Activated CD8-positive, alpha-beta T cell treated with anti-CD3 and anti-CD28 coated beads for 36 hours (primary cell): ENCODE results near the gene GXYLT2. TPM values are rescaled to one million over a fixed set of nuclear protein-coding genes. Genes with fewer than 3 reads are reported as not detected.

Source experiments
- ATAC-seq: fragments of 200-7000 bp; cut with Tn5 transposase; one replicate; pipeline ENCODE4 v1.10.0; 2021; ENCODE audit warnings: mild to moderate bottlenecking, moderate library complexity
- CTCF ChIA-PET: fragments of 350-600 bp; sonication (Branson Sonifier 250); formaldehyde crosslinking; loops from one replicate; lab custom pipeline; 2021; ENCODE audit warnings: antibody characterized with exemption; lab: Charles Lee
- POLR2A ChIA-PET: fragments of 350-600 bp; sonication (Branson Sonifier 250); formaldehyde crosslinking; loops from one replicate; lab custom pipeline; 2021; ENCODE audit warnings: antibody characterized with exemption; lab: Charles Lee
- DNase-seq: peaks from one replicate; pipeline ENCODE4 v3.0.0-alpha.2; 2020
- H3K27ac Mint-ChIP-seq: one replicate; pipeline ENCODE4 v1.8.0; 2021; ENCODE audit warnings: mild to moderate bottlenecking, mixed read lengths
- H3K27me3 Mint-ChIP-seq: one replicate; pipeline ENCODE4 v1.8.0; 2021; ENCODE audit warnings: mixed read lengths
- H3K36me3 Mint-ChIP-seq: one replicate; pipeline ENCODE4 v1.8.0; 2021; ENCODE audit warnings: low read depth, mixed read lengths
- H3K4me1 Mint-ChIP-seq: one replicate; pipeline ENCODE4 v1.8.0; 2021; ENCODE audit warnings: low read depth, mixed read lengths
- H3K4me3 Mint-ChIP-seq: one replicate; pipeline ENCODE4 v1.8.0; 2021; ENCODE audit warnings: mild to moderate bottlenecking, moderate library complexity, mixed read lengths
- H3K9me3 Mint-ChIP-seq: one replicate; pipeline ENCODE4 v1.8.0; 2021; ENCODE audit warnings: mixed read lengths
- intact Hi-C: fragments of 100-400 bp; cut with micrococcal nuclease; formaldehyde crosslinking; loops from one replicate; pipeline ENCODE4 v1.10.0; 2022
- total RNA-seq, 2 experiments: library from RNA; stranded (reverse); gene quantifications; one replicate each; pipeline ENCODE4 v1.2.3, GENCODE V29; 2021
- TF ChIP-seq, protein P1 (sequence below): fragments of 200-600 bp; IDR thresholded peaks from one replicate; pipeline ENCODE4 v1.8.0; 2022; ENCODE audit warnings: antibody characterized with exemption, mild to moderate bottlenecking

The GXYLT2 gene
- total RNA-seq, 2 experiments from 2014 or later: 0.11 to 0.92 TPM

DNA sequence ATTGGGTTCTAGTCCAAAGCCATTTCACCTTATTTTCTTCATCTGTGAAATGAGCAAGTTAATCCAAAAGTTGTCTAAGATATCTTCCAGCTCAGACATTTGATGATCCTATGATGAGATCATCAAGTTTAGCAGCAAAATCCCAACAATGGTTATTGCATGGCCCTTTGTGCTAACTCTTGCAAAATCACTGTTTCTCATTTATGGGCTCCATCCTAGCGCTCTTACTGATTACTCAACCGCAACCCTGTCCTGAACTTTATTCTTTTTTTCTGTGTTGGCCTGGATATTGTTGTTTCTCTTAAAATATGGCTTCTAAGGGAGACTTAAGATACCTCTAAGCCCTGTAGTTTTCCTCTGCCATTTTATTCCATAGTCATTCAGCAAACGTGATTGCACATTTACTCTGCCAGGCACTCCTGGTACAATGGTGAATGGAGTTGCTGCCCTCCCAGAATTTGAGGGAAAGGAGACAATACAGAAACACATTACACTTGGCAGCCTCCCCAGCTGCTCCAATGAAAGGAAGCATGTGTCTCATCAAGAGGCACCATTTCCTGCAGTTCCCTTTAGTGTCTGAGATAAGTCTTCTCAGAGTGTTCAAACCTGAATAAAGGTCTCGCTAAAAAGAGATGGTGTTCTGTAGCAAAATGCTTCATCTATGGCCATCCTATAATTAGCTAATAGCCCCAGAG, 4.4 kb downstream of the GXYLT2 start:
- Mint-ChIP-seq H3K27ac (no peak overlapping the region), H3K9me3 (no peaks in the 10 kb centered on the region), H3K36me3 (no peaks in the 10 kb centered on the region), H3K27me3 (peaks cover 60% of the 10 kb centered on the region), H3K4me3 (no peak overlapping the region), H3K4me1 (peaks cover 12% of the 10 kb centered on the region)
- intact Hi-C loops: no loop called here
- CTCF ChIA-PET: interaction anchor here (0.6 to 1.5 kb wide), 3 partner anchors 8 to 12 kb away, joined by 3 to 6 read pairs (median 4); no protein-coding TSS in a partner anchor
- TF ChIP-seq, protein P1, sequence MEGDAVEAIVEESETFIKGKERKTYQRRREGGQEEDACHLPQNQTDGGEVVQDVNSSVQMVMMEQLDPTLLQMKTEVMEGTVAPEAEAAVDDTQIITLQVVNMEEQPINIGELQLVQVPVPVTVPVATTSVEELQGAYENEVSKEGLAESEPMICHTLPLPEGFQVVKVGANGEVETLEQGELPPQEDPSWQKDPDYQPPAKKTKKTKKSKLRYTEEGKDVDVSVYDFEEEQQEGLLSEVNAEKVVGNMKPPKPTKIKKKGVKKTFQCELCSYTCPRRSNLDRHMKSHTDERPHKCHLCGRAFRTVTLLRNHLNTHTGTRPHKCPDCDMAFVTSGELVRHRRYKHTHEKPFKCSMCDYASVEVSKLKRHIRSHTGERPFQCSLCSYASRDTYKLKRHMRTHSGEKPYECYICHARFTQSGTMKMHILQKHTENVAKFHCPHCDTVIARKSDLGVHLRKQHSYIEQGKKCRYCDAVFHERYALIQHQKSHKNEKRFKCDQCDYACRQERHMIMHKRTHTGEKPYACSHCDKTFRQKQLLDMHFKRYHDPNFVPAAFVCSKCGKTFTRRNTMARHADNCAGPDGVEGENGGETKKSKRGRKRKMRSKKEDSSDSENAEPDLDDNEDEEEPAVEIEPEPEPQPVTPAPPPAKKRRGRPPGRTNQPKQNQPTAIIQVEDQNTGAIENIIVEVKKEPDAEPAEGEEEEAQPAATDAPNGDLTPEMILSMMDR: no peak
- DNase-seq: no peak
- ATAC-seq: no peak
- POLR2A ChIA-PET: no interaction called here

GRCh38 chr3:72892870-72893269, 5.0 kb downstream of the GXYLT2 start:
- ATAC-seq (no peak), DNase-seq (peak; percentile 39)
- CTCF ChIA-PET: interaction anchor here (0.6 to 1.5 kb wide), 3 partner anchors 9 to 11 kb away, joined by 3 to 6 read pairs (median 4); no protein-coding TSS in a partner anchor
- Mint-ChIP-seq H3K4me3 (no peak overlapping the region), H3K27me3 (peaks cover 55% of the 10 kb centered on the region), H3K36me3 (no peaks in the 10 kb centered on the region), H3K27ac (no peak overlapping the region), H3K4me1 (peaks cover 6% of the 10 kb centered on the region), H3K9me3 (no peaks in the 10 kb centered on the region)
- POLR2A ChIA-PET: no interaction called here
- intact Hi-C loops: no loop called here
- TF ChIP-seq, protein P1: no peak

DNA sequence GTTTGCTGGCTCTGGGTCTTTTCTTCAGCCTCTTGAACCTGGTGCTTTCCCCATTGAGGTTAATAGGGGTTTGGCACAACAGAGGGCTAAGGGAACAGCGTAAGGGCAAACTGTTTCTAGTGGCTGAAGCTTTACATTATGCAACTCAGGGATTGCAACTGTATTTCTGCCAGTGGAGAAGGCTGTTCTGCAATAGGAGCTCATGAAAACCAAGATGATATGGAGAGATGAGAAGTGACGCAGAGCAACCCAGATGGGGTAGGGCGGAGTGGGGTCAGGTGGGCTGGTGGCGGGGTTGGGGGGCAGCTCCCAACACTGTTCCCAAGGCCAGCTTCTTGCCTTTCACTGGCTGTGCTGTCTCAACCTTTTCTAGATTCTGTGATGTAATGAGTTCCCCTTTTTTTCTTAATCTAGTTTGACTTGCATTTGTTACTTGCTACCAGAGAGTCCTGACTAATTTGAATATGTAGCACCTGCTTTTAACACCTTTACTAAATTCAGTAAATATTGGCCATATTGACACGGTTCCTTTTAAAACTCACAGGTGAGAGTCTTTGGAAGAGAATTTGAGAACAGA, 7.2 kb downstream of the GXYLT2 start:
- Mint-ChIP-seq H3K4me1 (no peaks in the 10 kb centered on the region), H3K27ac (no peak overlapping the region), H3K27me3 (peaks cover 45% of the 10 kb centered on the region), H3K9me3 (no peaks in the 10 kb centered on the region), H3K36me3 (no peaks in the 10 kb centered on the region), H3K4me3 (no peak overlapping the region)
- POLR2A ChIA-PET: no interaction called here
- no peak for DNase-seq
- no peak for ATAC-seq
- TF ChIP-seq, protein P1: no peak
- CTCF ChIA-PET: no interaction called here
- intact Hi-C loops: no loop called here

DNA sequence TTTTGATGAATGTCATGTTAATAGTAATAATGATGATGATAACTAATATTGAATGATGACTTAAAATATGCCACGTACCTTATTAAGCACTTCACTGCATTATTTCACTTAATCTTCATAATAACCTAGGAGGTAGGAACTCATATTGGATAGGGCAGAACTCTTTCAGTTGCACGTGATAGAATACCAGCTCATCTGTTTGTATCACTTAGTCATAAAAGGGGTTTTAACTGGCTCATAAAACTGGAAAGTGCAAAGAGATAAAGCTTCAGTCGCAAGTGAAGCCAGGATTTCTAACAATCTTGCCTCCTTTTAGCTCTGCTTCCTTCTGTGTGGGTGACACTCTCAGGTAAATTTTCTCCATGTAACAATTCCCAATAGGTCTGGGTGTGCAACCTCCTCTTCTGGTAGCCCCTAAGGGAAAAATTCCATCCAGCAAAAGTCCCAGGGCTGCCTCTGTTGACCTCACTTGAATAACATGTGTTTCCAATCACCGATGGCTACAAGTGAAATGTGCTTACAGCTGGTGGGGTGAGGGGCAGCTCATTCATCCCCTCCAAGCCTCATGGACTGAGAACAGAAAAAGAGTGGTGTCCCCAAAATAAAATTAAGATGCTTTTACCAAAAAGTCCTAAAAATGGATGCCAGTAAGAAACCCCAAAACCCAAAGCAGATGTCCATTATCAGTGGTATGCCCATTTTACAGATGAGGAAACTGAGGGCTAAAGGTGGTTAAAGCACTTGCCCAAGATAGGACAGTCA, 9.3 kb downstream of the GXYLT2 start:
- H3K27me3 Mint-ChIP-seq: peaks cover 29% of the 10 kb centered on the region
- CTCF ChIA-PET: no interaction called here
- ATAC-seq: no peak

More for the DNA sequence above, 9.3 kb downstream of the GXYLT2 start:
- DNase-seq: no peak
- POLR2A ChIA-PET: interaction anchor here (0.5 to 0.6 kb wide), 2 partner anchors 528 to 878 kb away, joined by 3 read pairs; no protein-coding TSS in a partner anchor
- intact Hi-C loops: no loop called here
- no peak overlapping the region for H3K4me3 Mint-ChIP-seq
- H3K36me3 Mint-ChIP-seq: no peaks in the 10 kb centered on the region
- H3K9me3 Mint-ChIP-seq: peaks cover 1% of the 10 kb centered on the region
- TF ChIP-seq, protein P1: no peak
- H3K27ac Mint-ChIP-seq: no peak overlapping the region
- H3K4me1 Mint-ChIP-seq: no peaks in the 10 kb centered on the region
